HG02763 (cell line): ENCODE measurements around the gene FARSA.
"Not testable (repeated sequence)": the region's sequence is repeated elsewhere in the genome, so short reads cannot be mapped to it uniquely, and the experiment has no call there.

ENCODE experiments used
- ATAC-seq: cut with Tn5 transposase; IDR thresholded peaks from one replicate; pipeline ENCODE4 v1.9.1; 2021; ENCODE audit warnings: mild to moderate bottlenecking, moderate library complexity; ENCODE audit not compliant: unreplicated experiment

FARSA gene

DNA sequence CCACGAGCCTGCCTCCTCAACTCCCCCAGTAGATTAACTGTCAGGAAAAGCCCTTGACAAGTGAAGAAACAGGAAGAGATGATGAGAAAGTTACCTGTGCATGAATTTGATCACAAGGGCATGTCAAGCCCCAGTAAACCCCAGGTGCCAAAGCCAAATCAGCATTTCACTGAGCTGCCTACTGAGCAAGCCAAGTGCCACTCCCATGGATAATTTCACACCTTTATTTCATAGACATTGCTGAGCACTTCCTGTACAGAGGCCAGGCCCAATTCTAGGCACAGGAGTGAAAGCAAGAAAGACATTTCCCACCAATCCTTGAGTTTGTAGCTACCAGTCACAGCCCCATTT lies 21.1 kb upstream of the FARSA start:
- ATAC-seq = no peak

DNA sequence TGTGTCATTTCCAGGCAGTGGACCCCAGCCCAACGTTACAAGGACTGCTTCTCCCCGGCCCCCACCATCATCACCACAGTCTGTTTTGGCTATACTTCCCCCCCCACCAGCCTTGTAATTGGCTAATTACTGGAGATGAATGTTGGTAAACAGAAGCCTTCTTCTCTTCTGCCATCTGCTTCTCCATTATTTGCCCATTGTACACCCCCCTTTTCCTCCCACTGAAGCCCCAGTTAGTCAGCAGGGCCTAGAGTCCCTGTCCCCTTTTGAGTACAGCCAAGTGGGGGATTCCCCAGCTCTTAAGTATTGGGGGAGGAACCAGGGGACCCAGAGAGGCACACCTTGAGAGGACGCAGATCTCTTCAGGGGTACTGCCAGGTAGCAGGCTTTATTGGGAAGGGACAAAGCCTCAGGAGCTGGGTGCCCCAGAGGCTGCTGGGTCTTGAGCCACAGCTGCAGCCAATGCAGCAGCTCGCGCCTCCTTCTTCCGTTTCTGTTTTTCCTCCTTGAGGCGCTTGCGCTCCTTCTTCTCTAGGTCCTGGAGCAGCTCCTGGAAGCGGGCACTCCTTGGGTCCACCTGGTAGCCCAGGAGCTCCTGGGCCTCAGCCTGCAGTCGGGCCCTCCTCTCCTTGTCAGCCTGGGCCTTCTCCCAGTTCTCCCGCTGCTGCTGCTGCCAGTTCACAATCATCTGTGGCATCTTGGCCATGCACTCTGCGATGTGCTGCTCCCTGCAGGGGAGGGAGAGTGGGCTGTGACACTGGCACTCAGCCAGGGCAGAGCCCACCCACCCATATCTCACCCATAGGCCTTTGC lies 20.5 kb upstream of the FARSA start:
- ATAC-seq = no peak

DNA sequence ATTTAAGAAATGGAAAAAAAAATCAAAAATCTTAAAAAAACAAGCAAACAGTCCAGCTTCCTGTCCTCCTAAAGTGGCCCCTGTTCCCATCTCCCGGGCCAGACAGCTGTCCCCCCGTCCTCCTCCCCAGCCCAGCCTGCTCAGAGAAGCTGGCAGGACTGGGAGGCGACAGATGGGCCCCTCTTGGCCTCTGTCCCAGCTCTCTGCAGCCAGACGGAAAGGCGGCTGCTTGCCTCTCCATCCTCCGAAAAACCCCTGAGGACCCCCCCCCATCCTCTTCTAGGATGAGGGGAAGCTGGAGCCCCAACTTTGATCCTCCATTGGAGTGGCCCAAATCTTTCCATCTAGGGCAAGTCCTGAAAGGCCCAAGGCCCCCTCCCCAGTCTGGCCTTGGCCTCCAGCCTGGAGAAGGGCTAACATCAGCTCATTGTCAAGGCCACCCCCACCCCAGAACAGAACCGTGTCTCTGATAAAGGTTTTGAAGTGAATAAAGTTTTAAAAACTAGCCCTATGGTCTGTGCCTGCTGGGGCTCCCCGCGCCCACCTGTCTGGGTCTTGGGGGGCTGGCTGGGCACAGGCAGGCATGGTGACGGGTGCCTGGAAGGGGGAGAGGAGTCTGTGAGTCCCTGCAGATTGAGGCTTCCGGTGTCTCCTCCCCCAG lies 19.8 kb upstream of the FARSA start:
- ATAC-seq = no peak

DNA sequence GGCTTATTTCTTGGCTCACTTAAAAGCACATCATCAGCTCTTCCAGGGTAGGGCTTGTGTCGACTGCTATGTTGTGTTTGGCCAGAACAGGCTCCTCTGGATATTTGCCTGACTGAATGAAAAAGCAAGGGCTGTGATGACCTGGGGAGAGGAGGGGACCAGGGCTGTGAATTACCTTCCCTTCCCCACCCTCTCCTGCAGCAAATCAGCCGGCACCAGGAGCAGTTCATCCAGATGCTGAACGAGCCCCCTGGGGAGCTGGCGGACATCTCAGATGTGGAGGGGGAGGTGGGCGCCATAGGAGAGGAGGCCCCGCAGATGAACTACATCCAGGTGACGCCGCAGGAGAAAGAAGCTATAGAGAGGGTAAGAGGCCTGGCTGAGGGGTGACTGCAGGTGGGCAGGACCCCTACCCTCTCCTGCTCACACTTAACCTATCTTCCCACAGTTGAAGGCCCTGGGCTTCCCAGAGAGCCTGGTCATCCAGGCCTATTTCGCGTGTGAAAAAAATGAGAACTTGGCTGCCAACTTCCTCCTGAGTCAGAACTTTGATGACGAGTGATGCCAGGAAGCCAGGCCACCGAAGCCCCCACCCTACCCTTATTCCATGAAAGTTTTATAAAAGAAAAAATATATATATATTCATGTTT lies 19.1 kb upstream of the FARSA start:
- ATAC-seq = no peak

DNA sequence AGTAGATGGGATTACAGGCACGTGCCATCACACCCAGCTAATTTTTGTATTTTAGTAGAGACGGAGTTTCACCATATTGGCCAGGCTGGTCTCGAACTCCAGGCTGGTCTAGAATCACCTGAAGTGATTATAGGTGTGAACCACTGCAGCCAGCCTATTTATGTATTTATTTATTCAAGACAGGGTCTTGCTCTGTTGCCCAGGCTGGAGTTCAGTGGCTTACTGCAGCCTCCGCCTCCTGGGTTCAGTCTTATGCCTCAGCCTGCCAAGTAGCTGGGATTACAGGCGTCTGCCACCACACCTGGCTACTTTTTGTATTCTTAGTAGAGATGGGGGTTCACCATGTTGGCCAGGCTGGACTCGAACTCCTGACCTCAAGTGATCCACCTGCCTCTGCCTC lies 18.5 kb upstream of the FARSA start:
- not testable (repeated sequence) for ATAC-seq

DNA sequence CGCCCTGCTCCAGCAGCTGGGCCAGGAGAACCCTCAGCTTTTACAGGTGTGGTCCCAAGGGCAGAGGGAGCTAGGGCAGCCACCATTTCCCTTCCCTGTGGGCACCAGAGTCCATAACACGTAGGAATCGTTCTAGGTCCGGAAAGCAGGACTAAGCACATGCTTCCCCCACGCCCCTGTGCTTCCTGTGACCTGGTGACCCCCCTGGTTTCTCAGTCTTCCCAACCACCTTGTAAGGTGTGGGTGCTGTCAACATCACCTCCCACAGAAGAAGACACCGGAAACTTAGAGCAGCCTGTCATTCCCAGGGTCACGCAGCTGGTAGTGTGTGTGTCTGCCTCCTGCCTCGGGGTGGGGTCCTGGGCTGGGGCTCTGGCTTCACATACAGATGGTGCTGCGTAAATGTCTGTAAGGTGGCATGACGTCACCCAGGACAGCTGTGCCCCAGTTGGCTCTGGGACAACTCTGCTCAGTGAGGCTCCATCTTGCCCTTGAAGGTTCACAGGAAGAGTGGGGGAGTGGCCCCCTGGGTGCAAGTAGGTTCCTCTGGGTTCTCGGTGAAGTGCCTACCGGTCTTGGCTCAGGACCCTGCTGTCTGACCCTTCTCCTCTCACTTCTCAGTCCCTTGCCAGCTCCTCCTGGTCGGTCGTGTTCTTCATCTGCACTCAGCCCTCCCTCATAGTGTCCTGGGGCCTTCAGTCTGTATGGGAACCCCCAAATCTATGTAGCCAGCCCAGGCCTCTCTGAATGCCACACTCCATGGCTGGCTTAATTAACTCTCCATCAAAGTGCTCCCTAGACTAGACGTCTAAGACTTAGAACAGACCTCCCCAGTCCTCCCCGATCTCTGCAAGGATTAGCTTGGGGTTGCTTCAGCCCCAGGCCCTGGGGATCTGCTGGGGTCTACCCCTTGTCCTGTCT lies 16.1 kb upstream of the FARSA start:
- ATAC-seq = no peak

DNA sequence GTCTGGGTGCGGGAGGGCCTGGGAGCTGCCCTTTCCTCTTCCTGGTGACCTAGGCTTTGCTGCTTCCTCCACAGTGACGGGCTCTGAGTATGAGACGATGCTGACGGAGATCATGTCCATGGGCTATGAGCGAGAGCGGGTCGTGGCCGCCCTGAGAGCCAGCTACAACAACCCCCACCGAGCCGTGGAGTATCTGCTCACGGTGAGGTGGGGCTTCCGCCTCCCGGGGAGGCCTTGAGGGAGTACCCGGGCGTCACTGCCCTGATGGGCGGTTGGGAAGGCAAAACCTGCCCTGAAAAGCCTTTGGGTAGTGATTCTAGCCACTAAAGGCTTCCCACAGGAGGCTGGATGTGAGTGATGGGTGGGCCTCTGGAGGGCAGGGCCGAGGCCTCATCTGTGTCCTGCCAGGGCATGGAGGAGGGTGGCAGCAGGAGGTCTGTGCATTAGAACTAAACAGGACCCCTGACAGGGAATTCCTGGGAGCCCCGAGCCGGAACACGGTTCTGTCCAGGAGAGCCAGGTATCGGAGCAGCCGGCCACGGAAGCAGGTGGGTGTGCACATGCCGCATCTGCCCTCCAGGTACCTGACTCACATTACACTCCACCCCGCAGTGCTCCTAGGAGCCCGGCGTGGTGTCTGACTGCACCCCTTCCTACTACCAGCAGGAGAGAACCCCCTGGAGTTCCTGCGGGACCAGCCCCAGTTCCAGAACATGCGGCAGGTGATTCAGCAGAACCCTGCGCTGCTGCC lies 15.3 kb upstream of the FARSA start:
- no peak for ATAC-seq

DNA sequence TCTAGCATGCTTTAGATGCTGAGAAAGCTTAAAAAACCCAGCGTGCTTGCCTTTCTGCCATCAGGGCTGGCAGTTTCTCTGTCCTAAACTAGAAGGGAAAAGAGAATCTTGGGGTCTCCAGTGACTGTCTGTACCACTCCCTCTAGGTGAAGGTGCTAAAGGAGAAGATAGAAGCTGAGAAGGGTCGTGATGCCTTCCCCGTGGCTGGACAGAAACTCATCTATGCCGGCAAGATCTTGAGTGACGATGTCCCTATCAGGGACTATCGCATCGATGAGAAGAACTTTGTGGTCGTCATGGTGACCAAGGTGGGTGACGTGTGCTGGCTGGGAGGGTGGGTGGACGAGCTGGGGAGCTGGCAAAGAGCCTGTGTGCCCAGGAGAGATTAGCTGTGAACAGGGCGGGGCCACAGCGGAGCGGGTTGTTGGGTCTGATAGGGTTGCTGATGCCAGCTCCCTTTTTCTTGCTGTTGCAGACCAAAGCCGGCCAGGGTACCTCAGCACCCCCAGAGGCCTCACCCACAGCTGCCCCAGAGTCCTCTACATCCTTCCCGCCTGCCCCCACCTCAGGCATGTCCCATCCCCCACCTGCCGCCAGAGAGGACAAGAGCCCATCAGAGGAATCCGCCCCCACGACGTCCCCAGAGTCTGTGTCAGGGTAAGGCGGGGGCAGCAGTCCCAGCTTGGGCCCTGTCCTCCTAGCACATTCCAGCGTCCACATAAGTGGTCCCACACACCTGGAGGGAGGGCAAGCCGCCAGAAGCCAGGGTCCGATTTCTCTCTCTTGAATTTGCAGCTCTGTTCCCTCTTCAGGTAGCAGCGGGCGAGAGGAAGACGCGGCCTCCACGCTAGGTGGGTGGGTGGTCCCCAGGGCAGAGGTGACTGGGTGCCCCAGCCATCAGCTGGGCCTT lies 14.4 kb upstream of the FARSA start:
- no peak for ATAC-seq

DNA sequence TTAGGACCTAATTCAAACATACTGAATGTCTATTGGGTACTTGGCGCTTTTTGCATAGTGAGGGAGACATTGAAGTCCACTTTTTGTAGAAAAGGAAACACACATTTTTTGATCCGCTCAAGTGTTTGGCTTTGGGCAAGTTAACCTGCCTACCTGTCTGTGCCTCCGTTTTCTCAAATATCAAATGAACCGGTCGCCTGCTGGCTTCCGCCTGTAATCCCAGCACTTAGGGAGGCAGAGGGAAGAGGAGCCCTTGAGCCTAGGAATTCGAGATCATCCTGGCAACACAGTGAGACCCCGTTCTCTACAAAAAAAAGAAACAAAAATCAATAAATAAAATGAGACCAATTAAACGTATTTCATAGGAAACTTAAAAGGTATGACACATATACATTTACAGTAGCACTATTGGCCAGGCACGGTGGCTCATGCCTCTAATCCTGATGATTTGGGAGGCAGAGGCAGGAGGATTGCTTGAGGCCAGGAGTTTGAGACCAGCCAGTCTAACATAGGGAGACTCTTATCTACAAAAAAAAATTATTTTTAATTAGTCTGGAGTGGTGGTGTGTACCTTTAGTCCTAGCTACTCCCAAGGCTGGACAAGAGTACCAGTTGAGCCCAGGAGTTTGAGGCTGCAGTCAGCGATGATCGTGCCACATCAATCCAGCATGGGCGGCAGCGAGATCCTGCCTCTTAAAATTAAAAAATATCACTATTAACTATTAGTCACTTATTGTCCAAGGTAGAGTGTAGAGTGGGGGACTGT lies 13.4 kb upstream of the FARSA start:
- no peak for ATAC-seq

DNA sequence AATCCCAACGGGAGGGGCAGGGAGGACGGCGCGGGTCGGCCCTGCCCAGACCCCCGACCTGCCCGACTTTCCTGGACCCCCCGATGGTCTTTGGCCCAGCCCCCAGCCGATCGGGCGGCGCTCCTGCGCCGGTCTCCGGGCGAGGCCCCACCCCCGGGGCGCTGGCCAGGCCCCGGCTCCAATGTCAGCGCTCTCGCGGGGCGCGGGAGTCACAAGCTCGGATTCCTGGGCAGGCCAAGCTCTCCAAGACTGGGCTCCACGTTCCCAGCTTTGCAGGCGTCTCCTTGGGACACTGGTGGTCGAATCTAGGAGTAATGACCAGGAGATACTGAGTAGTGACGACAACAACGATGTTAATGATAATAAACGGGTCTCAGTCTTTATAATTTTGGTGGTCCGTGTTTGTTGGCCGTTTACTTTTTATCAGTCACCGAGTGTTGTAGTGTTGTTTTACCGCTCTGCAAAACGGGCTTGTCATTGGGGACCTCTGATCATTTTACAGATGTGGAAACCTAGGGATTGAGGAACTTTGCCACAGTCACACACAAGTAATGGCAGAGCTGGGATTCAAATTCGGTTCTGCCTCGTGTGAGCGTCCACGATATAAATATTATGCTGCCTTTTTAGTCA lies 12.7 kb upstream of the FARSA start:
- ATAC-seq = peak; percentile 26

DNA sequence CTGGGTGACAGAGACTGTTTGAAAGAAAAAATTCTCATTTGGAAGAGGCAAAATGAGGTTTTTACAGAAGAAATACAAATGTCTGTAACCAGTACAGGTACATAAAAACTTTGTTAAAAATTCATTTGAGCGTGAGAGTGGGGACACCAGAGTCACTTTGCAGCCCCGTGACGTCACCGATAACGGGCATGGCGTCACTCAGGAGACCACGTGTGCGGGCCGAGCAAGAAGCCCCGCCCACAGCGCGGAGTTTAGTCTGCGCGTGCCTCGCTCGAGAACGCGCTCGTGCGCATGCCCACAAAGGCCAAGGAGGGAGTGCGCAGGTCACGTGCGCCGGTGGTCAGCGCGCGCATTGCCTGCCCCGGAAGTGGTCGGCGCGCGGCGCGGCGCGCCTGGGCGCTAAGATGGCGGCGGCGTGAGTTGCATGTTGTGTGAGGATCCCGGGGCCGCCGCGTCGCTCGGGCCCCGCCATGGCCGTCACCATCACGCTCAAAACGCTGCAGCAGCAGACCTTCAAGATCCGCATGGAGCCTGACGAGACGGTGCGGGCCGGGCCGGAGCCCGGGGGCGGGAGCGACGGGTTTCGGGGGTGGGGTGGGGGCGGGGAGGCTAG lies 12.1 kb upstream of the FARSA start, which contains the start of gene RAD23A:
TSS of gene RAD23A (plus strand) at position 384 of the 613 bp plus-strand sequence. CDS start at position 471, 87 bp downstream.
- peak; percentile 77 for ATAC-seq

DNA sequence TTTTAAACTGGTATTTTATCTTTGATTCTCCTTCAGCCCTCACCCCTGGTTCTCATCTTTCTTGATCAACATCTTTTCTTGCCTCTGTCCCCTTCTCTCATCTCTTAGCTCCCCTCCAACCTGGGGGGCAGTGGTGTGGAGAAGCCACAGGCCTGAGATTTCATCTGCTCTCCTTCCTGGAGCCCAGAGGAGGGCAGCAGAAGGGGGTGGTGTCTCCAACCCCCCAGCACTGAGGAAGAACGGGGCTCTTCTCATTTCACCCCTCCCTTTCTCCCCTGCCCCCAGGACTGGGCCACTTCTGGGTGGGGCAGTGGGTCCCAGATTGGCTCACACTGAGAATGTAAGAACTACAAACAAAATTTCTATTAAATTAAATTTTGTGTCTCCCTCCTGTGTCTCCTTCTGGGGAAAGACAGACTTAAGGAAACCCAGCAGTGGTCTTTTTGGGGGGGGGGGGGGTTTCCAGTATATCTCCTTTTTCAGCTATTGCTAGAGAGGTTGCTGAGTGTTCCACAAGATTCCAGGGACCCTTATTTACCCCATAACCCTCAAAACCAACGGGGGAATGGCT lies 10.7 kb upstream of the FARSA start:
- no peak for ATAC-seq

DNA sequence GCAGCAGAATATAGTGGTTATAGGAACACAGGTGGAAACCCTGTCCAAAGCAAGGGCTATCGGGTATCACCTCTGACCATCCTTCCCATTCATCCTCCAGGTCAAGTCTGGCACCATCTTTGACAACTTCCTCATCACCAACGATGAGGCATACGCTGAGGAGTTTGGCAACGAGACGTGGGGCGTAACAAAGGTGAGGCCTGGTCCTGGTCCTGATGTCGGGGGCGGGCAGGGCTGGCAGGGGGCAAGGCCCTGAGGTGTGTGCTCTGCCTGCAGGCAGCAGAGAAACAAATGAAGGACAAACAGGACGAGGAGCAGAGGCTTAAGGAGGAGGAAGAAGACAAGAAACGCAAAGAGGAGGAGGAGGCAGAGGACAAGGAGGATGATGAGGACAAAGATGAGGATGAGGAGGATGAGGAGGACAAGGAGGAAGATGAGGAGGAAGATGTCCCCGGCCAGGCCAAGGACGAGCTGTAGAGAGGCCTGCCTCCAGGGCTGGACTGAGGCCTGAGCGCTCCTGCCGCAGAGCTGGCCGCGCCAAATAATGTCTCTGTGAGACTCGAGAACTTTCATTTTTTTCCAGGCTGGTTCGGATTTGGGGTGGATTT lies 10.0 kb upstream of the FARSA start:
- no peak for ATAC-seq

DNA sequence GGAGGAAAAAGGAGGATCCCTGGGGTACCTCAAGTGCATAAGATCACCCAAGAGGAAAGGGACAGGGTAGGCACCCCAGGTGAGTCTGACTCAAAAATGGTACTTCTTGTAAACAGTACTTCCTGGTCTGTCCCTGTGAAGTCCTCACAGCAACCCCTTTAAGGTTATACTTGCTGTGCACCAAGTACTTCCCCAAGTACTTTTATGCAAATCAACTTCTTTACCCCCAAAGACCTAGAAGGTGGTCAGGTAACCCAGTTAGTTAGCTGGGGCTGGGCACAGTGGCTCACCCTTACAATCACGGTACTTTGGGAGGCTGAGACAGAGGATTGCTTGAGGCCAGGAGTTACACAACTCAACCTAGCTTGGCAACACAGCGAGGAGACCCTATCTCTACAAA lies 7.4 kb upstream of the FARSA start:
- no peak for ATAC-seq

DNA sequence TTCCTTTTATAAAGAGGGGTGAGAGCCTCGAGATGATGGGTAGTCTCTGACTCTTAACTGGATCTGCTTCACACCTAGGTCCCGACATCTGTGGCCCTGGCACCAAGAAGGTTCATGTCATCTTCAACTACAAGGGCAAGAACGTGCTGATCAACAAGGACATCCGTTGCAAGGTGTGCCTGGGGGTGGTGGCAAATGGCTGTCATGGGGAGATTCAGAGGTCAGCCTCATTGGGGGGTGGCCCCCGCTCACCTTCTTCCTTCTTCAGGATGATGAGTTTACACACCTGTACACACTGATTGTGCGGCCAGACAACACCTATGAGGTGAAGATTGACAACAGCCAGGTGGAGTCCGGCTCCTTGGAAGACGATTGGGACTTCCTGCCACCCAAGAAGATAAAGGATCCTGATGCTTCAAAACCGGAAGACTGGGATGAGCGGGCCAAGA lies 6.5 kb upstream of the FARSA start:
- no peak for ATAC-seq

DNA sequence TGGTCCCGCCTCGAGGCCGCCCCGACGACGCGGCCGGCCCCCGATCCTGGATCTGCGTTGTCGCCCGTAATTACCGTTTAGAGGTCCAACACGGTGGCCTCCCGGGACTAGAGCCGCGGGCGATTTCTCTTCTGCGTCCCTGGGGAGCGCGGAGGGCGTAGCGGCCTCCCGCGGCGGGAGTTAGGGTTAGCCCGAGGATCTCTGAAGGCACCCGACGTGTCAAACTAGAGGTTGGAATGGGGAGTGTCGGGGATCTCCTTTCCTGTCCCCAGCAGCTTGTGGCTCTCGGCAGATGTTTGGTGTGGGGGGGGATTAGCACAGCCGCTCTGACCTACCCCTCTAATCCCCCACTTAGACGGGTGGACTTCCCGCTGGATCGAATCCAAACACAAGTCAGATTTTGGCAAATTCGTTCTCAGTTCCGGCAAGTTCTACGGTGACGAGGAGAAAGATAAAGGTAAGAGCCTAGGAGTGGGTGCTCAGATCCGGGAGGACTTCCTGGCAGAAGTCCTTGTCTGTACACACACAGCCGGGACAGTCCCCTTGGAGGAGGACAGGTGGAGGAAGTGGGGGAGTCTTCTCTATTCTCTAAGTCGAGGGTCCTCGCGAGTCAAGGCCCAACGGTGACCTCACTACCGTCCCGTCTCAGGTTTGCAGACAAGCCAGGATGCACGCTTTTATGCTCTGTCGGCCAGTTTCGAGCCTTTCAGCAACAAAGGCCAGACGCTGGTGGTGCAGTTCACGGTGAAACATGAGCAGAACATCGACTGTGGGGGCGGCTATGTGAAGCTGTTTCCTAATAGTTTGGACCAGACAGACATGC lies 5.5 kb upstream of the FARSA start:
- no peak for ATAC-seq
